IMR-90 (cell line): ENCODE results near the gene PRDM10. TPM values are rescaled to one million over a fixed set of nuclear protein-coding genes. Genes with fewer than 3 reads are reported as not detected.

Source experiments
- ATAC-seq: fragments of 200-7000 bp; cut with Tn5 transposase; 2 replicates; pipeline ENCODE4 v1.9.1; 2020; ENCODE audit warnings: low read depth, mild to moderate bottlenecking, moderate library complexity
- BruUV-seq: library from RNA; stranded (reverse); fragments of 400-500 nt; replicated peaks from 2 replicates; lab custom pipeline; 2021; lab: Mats Ljungman, UMichigan
- CTCF ChIA-PET: fragments of 300-600 bp; formaldehyde crosslinking; extraction: SDS; loops from one replicate; lab custom pipeline; 2021; ENCODE audit warnings: antibody characterized with exemption; lab: Yijun Ruan, JAX
- POLR2A ChIA-PET: fragments of 300-600 bp; sonication (Branson Sonifier 250); formaldehyde crosslinking; loops from one replicate; lab custom pipeline; 2022; ENCODE audit warnings: antibody characterized with exemption; ENCODE audit not compliant: unreplicated experiment; lab: Charles Lee
- DNase-seq: peaks from one replicate; pipeline ENCODE4 v3.0.0; 2013
- H2AFZ ChIP-seq: replicated peaks from 2 replicates; pipeline ENCODE3; 2013; ENCODE audit warnings: low read length, mild to moderate bottlenecking; ENCODE audit not compliant: poor library complexity
- H2AK5ac ChIP-seq: 2 replicates; pipeline ENCODE4 v1.6.1; 2013; ENCODE audit warnings: low read depth, low read length, inconsistent platforms
- H2AK9ac ChIP-seq: replicated peaks from 2 replicates; pipeline ENCODE3; 2013; ENCODE audit warnings: mild to moderate bottlenecking, low read depth, low read length, moderate library complexity; ENCODE audit not compliant: poor library complexity
- H2BK120ac ChIP-seq: 2 replicates; pipeline ENCODE4 v1.6.1; 2013; ENCODE audit warnings: low read depth, low read length, inconsistent platforms
- H2BK15ac ChIP-seq: 3 replicates; pipeline ENCODE4 v1.6.1; 2013; ENCODE audit warnings: low read depth, low read length, inconsistent platforms
- H2BK20ac ChIP-seq: 2 replicates; pipeline ENCODE4 v1.6.1; 2013; ENCODE audit warnings: low read depth, mild to moderate bottlenecking, inconsistent platforms, low read length, moderate library complexity
- H2BK5ac ChIP-seq: 2 replicates; pipeline ENCODE4 v1.6.1; 2013; ENCODE audit warnings: mild to moderate bottlenecking, low read depth, low read length, inconsistent platforms; ENCODE audit not compliant: poor library complexity, severe bottlenecking
- H3K14ac ChIP-seq: replicated peaks from 2 replicates; pipeline ENCODE4 v1.6.1; 2013; ENCODE audit warnings: low read depth, low read length, inconsistent platforms
- H3K18ac ChIP-seq: 2 replicates; pipeline ENCODE4 v1.6.1; 2013; ENCODE audit warnings: low read depth, low read length, control low read depth
- H3K23ac ChIP-seq: 2 replicates; pipeline ENCODE4 v1.6.1; 2013; ENCODE audit warnings: low read depth, low read length, inconsistent platforms
- H3K27ac ChIP-seq: 2 replicates; pipeline ENCODE4 v1.5.1; 2013; ENCODE audit warnings: mild to moderate bottlenecking, control low read depth, low read length; ENCODE audit not compliant: insufficient read depth
- H3K27me3 ChIP-seq: 2 replicates; pipeline ENCODE4 v1.6.1; 2013; ENCODE audit warnings: low read length; ENCODE audit not compliant: control insufficient read depth, insufficient read depth
- H3K36me3 ChIP-seq: 2 replicates; pipeline ENCODE4 v1.6.1; 2013; ENCODE audit warnings: low read length, mixed read lengths; ENCODE audit not compliant: control insufficient read depth, insufficient read depth
- H3K4ac ChIP-seq: 2 replicates; pipeline ENCODE4 v1.6.1; 2013; ENCODE audit warnings: low read depth, low read length, inconsistent platforms
- H3K4me1 ChIP-seq: 2 replicates; pipeline ENCODE4 v1.6.1; 2013; ENCODE audit warnings: low read length, mixed read lengths; ENCODE audit not compliant: control insufficient read depth, insufficient read depth
- H3K4me2 ChIP-seq: 2 replicates; pipeline ENCODE4 v1.6.1; 2013; ENCODE audit warnings: low read depth, mild to moderate bottlenecking, control low read depth, low read length, moderate library complexity
- H3K4me3 ChIP-seq: 2 replicates; pipeline ENCODE4 v1.5.1; 2013; ENCODE audit warnings: low read depth, mild to moderate bottlenecking, control low read depth, low read length, moderate library complexity; ENCODE audit not compliant: insufficient read depth
- H3K56ac ChIP-seq: 2 replicates; pipeline ENCODE4 v1.6.1; 2013; ENCODE audit warnings: low read length, inconsistent platforms; ENCODE audit not compliant: insufficient read depth; ENCODE audit errors: extremely low read depth
- H3K79me1 ChIP-seq, 2 experiments: 2 replicates each; pipeline ENCODE4 v1.6.1; 2013; ENCODE audit warnings: low read length in 2 of 2, inconsistent platforms in 1 of 2, low read depth in 1 of 2
- H3K9ac ChIP-seq: 2 replicates; pipeline ENCODE4 v1.6.1; 2013; ENCODE audit warnings: low read depth, low read length, control low read depth
- H3K9me1 ChIP-seq: 2 replicates; pipeline ENCODE4 v1.6.1; 2013; ENCODE audit warnings: low read length, inconsistent platforms; ENCODE audit not compliant: insufficient read depth
- H3K9me3 ChIP-seq: 2 replicates; pipeline ENCODE4 v1.6.1; 2013; ENCODE audit warnings: low read length; ENCODE audit not compliant: control insufficient read depth, insufficient read depth
- H4K20me1 ChIP-seq: 2 replicates; pipeline ENCODE4 v1.6.1; 2013; ENCODE audit warnings: low read length, inconsistent platforms; ENCODE audit not compliant: insufficient read depth
- H4K5ac ChIP-seq: 2 replicates; pipeline ENCODE4 v1.6.1; 2013; ENCODE audit warnings: mild to moderate bottlenecking, low read depth, low read length, control low read depth
- H4K8ac ChIP-seq, 2 experiments: 2 replicates each; pipeline ENCODE4 v1.6.1; 2013; ENCODE audit warnings: low read depth in 2 of 2, low read length in 2 of 2, control low read depth in 1 of 2, inconsistent platforms in 1 of 2
- H4K91ac ChIP-seq: 2 replicates; pipeline ENCODE4 v1.6.1; 2013; ENCODE audit warnings: low read depth, low read length, inconsistent platforms; ENCODE audit not compliant: insufficient read depth
- MAFK ChIP-seq: IDR thresholded peaks from 2 replicates; pipeline ENCODE4 v1.6.1; 2012; ENCODE audit warnings: low read depth, low read length, improper control_type of control experiment
- MXI1 ChIP-seq: IDR thresholded peaks from 2 replicates; pipeline ENCODE4 v1.6.1; 2012; ENCODE audit warnings: low read depth, mild to moderate bottlenecking, low read length, moderate library complexity, borderline replicate concordance
- NFE2L2 ChIP-seq: fragments of 150-350 bp; IDR thresholded peaks from 2 replicates; pipeline ENCODE4 v1.6.1; 2016; ENCODE audit warnings: low read depth, mild to moderate bottlenecking, low read length
- RCOR1 ChIP-seq: IDR thresholded peaks from 2 replicates; pipeline ENCODE4 v1.6.1; 2012; ENCODE audit warnings: mild to moderate bottlenecking, low read length, improper control_type of control experiment; ENCODE audit not compliant: insufficient replicate concordance
- WGBS, 2 experiments: methylation state at CpG; one replicate each; pipeline versions ENCODE4 v1.1.5 to v1.1.7; 2013; ENCODE audit warnings: missing lambda C conversion rate in 2 of 2; ENCODE audit not compliant: insufficient read length in 1 of 2; ENCODE audit errors: extremely low coverage in 2 of 2; 5-methylcytosine and 5-hydroxymethylcytosine counted together
- dilution Hi-C: fragments of 300-500 bp; cut with HindIII; formaldehyde crosslinking; loops from one replicate; pipeline ENCODE4 v1.14.3; 2018; ENCODE audit warnings: low sequenced_read_pairs; ENCODE audit not compliant: unreplicated experiment
- in situ Hi-C: fragments of 300-500 bp; cut with MboI; formaldehyde crosslinking; loops from 3 replicates; pipeline ENCODE4 v1.14.3; 2019; ENCODE audit warnings: low sequenced_read_pairs, inconsistent platforms, mixed read lengths
- intact Hi-C: fragments of 100-400 bp; cut with micrococcal nuclease; formaldehyde crosslinking; loops from 2 replicates; pipeline ENCODE4 v1.10.0; 2022
- polyA plus RNA-seq, 3 experiments: library from polyadenylated mRNA; depleted of rRNA; stranded (reverse); fragments of >200 nt; gene quantifications; 2 replicates each; pipeline ENCODE4 v1.2.3, GENCODE V29; 2012; ENCODE audit warnings: low replicate concordance in 1 of 3
- total RNA-seq: library from RNA; depleted of rRNA; stranded (reverse); fragments of >200 nt; gene quantifications from 2 replicates; pipeline ENCODE4 v1.2.3, GENCODE V29; 2012
- TF ChIP-seq, protein P1 (sequence below): fragments of 150-350 bp; IDR thresholded peaks from 2 replicates; pipeline ENCODE4 v1.6.1; 2017; ENCODE audit warnings: mild to moderate bottlenecking, antibody characterized with exemption, low read length, low read depth

The PRDM10 gene
- total and polyA plus RNA-seq, 2 of the 4 experiments (the other 2 are of a cell fraction) = 3.1 to 6.5 TPM

DNA sequence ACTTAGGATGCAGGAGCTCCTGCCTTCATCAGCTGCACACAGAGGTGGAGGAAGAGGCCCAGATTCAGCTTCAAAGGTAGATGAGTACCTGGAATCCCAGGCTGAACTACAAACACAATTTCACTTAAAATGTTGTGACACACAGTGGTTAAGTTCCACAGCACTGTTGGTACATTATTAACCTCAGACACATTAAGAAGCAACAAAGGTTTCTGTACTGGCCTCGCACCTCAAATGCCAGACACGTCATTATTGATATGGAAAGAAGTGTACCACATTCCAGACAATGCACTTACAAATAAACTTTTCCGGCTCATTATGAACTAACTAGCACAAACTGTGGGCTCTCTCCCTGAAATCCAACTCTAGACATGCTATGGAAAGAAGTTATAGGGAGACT is 34.6 kb downstream of the PRDM10 start:
- no peak overlapping the region for H2BK5ac ChIP-seq
- POLR2A ChIA-PET = no interaction called here
- no peak for ATAC-seq
- no peak overlapping the region for H3K27ac ChIP-seq
- H3K9me1 ChIP-seq = peaks cover 2% of the 10 kb centered on the region; the same call in 1 of the 2 replicates
- H2BK120ac ChIP-seq = no peak overlapping the region
- no peak overlapping the region for H3K56ac ChIP-seq
- H4K5ac ChIP-seq = no peak overlapping the region
- BruUV-seq = no TSS peak
- H3K14ac ChIP-seq = no peak overlapping the region
- H3K4me3 ChIP-seq = no peak overlapping the region
- no peak overlapping the region for H3K23ac ChIP-seq
- peaks cover 3% of the 10 kb centered on the region; the same call in 1 of the 2 replicates for H3K36me3 ChIP-seq
- peaks cover 4% of the 10 kb centered on the region for H4K20me1 ChIP-seq
- no peak overlapping the region for H3K18ac ChIP-seq
- dilution Hi-C loops (no loop called here), in situ Hi-C loops (no loop called here), intact Hi-C loops (no loop called here)
- 0 out of 2 replicates have a peak, but pooled peaks cover 2% of the 10 kb centered on the region for H3K4me1 ChIP-seq
- no peak overlapping the region for H3K4ac ChIP-seq
- H3K79me1 ChIP-seq = peaks cover 2 to 16% of the 10 kb centered on the region in 2 experiments; a peak in 2 of 4 replicates
- no peak for DNase-seq
- H3K4me2 ChIP-seq = no peak overlapping the region
- no peak overlapping the region for H2BK20ac ChIP-seq
- no peak overlapping the region for H2AK9ac ChIP-seq
- no peaks in the 10 kb centered on the region for H3K9me3 ChIP-seq
- no peak overlapping the region for H2BK15ac ChIP-seq
- H2AK5ac ChIP-seq = no peak overlapping the region
- no peak overlapping the region for H4K8ac ChIP-seq
- no peak overlapping the region for H3K9ac ChIP-seq
- H4K91ac ChIP-seq = no peak overlapping the region
- no peak overlapping the region for H2AFZ ChIP-seq
- CTCF ChIA-PET = no interaction called here
- TF ChIP-seq RCOR1 = no peak
- no peak for TF ChIP-seq NFE2L2
- TF ChIP-seq, protein P1, sequence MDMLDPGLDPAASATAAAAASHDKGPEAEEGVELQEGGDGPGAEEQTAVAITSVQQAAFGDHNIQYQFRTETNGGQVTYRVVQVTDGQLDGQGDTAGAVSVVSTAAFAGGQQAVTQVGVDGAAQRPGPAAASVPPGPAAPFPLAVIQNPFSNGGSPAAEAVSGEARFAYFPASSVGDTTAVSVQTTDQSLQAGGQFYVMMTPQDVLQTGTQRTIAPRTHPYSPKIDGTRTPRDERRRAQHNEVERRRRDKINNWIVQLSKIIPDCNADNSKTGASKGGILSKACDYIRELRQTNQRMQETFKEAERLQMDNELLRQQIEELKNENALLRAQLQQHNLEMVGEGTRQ = no peak
- TF ChIP-seq MAFK = no peak
- no peak for TF ChIP-seq MXI1
- H3K27me3 ChIP-seq = no peaks in the 10 kb centered on the region
- WGBS, 2 experiments = no CpG with 5 or more reads among the region's 3 CpGs
